Fibroblast of pulmonary artery (primary cell): Measurements from ENCODE around the gene FIBCD1.

Experiments used
- DNase-seq: peaks from one replicate; pipeline ENCODE4 v3.0.0-alpha.2; 2010; ENCODE audit warnings: low read depth
- H3K4me3 ChIP-seq: replicated peaks from 2 replicates; pipeline ENCODE4 v1.5.1; 2011; ENCODE audit warnings: low read depth, mild to moderate bottlenecking, control low read depth, low read length, moderate library complexity
- TF ChIP-seq, protein P1 (sequence below): IDR thresholded peaks from 2 replicates; pipeline ENCODE4 v1.5.1; 2011; ENCODE audit warnings: mild to moderate bottlenecking, control low read depth, low read length, inconsistent platforms; ENCODE audit errors: missing control alignments

FIBCD1 gene

DNA sequence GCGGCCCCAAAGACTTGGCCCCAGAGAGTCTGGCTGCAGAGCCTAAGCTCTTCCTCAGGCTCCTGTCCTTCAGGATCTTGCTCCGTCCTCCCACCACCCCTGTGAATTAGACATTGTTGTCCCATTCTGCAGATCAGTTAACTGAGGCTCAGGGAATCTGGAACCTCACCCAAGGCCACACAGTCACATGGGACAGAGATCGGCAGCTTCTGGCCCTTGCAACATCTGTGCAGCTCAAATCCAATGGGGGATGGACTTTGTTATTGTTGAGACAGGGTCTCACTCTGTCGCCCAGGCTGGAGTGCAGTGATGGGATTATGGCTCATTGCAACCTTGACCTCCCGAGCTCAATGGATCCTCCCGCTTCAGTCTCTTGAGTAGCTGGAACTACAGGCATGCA lies 46.0 kb upstream of the FIBCD1 start:
- TF ChIP-seq, protein P1, sequence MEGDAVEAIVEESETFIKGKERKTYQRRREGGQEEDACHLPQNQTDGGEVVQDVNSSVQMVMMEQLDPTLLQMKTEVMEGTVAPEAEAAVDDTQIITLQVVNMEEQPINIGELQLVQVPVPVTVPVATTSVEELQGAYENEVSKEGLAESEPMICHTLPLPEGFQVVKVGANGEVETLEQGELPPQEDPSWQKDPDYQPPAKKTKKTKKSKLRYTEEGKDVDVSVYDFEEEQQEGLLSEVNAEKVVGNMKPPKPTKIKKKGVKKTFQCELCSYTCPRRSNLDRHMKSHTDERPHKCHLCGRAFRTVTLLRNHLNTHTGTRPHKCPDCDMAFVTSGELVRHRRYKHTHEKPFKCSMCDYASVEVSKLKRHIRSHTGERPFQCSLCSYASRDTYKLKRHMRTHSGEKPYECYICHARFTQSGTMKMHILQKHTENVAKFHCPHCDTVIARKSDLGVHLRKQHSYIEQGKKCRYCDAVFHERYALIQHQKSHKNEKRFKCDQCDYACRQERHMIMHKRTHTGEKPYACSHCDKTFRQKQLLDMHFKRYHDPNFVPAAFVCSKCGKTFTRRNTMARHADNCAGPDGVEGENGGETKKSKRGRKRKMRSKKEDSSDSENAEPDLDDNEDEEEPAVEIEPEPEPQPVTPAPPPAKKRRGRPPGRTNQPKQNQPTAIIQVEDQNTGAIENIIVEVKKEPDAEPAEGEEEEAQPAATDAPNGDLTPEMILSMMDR: no peak
- DNase-seq: no peak
- H3K4me3 ChIP-seq: no peak overlapping the region

DNA sequence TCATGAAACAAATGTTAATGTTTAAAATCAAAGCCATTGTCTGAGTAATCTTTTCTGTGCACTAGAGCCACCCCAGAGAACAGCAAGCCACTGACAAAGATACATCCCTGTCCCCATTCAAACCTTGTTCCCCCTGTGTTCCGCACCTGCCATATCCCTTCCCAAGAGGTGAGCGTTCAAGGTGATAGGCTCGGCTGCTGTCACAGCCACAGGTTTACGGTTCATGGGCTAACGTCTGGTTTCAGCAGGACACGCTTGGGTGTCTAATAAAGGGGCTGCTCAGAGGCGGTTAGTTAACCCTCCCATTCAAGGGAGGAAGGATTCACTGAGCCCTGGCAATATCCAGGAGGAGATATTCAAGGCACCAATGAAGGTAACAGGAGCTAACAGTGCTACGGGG lies 45.5 kb upstream of the FIBCD1 start:
- no peak overlapping the region for H3K4me3 ChIP-seq
- TF ChIP-seq, protein P1: no peak
- no peak for DNase-seq

DNA sequence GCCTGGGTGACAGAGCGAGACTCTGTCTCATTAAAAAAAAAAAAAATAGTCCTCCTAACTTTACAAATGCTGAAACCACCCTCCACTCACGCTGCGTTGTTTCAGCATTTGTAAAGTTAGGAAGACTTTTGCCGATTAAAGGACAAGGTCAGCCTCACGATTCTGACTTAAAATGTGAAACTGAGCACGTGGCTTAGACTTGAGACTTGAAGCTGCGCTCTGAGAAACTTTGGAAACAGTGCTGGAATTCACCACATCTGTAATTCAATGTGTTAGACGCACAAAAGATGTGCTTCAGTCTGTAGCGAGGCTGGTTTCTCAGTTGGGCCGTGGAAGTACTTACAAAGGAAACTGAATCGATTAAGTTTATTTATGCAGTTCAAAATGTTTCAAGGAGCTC lies 44.9 kb upstream of the FIBCD1 start:
- TF ChIP-seq, protein P1: no peak
- no peak for DNase-seq
- no peak overlapping the region for H3K4me3 ChIP-seq

DNA sequence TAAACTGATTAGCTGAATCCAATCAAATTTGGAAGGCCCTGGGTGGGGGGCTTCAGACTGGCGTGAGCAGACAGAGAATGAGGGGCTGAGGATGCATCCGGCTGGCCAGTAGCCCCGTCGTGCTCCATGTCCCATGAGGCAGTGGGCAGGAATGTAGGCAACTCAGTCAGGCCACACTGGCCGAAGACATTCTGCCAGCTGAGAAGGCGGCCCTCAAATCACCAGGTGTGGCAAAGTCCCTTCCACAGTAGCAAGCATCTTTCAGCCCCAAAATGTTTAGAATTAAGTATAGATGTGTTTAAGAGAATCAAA lies 44.3 kb upstream of the FIBCD1 start:
- no peak overlapping the region for H3K4me3 ChIP-seq
- TF ChIP-seq, protein P1: no peak
- no peak for DNase-seq

DNA sequence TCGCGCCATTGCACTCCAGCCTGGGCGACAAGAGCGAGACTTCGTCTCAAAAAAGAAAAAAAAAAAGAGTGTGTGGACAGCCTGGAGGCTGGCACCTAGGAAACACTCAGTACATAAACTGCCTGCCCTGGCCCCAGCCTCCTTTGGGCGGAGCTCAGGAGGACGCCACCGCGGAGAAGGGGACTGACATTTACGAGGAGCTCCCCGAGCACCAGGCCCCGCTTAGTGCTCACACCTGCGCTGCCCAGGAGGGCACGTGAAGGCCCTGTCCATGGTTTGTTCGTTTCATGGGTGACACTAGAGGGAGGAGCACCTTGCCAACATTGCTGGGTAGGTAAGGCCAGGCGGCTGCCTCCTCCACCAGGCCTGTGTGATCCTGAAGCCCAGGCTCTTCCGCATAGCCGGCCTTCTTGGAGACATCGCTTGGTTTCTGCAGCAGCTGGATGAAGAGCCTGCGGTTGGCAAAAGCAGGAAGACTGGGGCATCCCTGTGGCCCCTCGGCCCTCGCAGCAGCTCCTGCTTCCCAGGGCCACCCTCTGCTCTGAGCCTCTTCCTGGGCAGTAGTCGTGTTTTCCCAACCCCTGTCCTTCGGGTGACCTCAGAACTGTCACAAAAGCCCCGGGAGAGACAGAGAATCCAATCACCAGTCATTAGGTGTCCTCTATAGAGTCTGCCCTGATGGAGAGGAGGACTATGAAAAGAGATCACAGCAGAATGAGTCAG lies 43.8 kb upstream of the FIBCD1 start:
- DNase-seq: no peak
- no peak overlapping the region for H3K4me3 ChIP-seq
- TF ChIP-seq, protein P1: no peak

DNA sequence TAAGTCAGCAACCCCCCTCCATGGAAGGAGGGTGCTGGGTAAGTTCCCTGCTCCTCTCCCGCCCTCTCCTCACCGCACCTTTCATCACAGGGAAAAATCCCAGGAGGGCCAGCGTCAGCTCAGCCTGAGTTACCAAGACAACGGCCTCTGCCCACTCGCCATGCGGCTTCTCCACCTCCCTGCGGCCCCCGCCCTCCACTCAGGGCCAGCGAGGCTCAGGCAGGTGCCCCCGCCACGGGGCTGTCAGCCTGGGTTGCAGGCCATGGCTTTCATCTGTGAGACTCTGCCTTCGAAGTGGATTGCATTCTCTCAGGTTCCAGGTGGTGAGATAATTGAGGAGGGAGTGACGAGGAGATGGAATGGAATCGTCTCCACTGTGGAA lies 42.7 kb upstream of the FIBCD1 start:
- DNase-seq: no peak
- TF ChIP-seq, protein P1: no peak
- no peak overlapping the region for H3K4me3 ChIP-seq
